HepG2 (cell line): ENCODE measurements around the gene NEURL3. TPM values are rescaled to one million over a fixed set of nuclear protein-coding genes. Genes with fewer than 3 reads are reported as not detected.

Experiments
- CREM ChIP-seq, 2 experiments: sonication (generic) in 1 of 2; formaldehyde crosslinking in 1 of 2; IDR thresholded peaks; 2 replicates each; pipeline versions ENCODE4 v1.4.0 to v1.6.1; 2016 to 2020; ENCODE audit warnings: antibody characterized with exemption in 1 of 2, mild to moderate bottlenecking in 1 of 2, missing genetic modification reagents in 1 of 2
- HMG20A ChIP-seq: IDR thresholded peaks from 2 replicates; pipeline ENCODE4 v1.6.1; 2016; ENCODE audit warnings: borderline replicate concordance
- NAIF1 ChIP-seq: sonication (generic); formaldehyde crosslinking; IDR thresholded peaks from 2 replicates; pipeline ENCODE4 v1.5.0; 2020; ENCODE audit warnings: mild to moderate bottlenecking, missing genetic modification reagents, borderline replicate concordance
- NCOA5 ChIP-seq: sonication (generic); formaldehyde crosslinking; IDR thresholded peaks from 2 replicates; pipeline ENCODE4 v1.4.0; 2020; ENCODE audit warnings: missing genetic modification reagents
- polyA plus RNA-seq, 8 experiments: library from polyadenylated mRNA; depleted of rRNA in 3 of 8; stranded (reverse) in 7 of 8; unstranded in 1 of 8; fragments of >200 nt; fragmentation: Illumina TruSeq in 4 of 8; extraction: Trizol in 4 of 8; gene quantifications; 2 replicates each; pipeline versions ENCODE4 v1.2.1 to v1.2.3, GENCODE V29; 2011 to 2016; ENCODE audit warnings: low read depth in 4 of 8, missing spikeins in 1 of 8, mixed read lengths in 1 of 8; ENCODE audit not compliant: insufficient read depth in 1 of 8
- total RNA-seq, 5 experiments: library from RNA; depleted of rRNA; stranded (reverse); fragments of >200 nt; fragmentation: Illumina TruSeq; extraction: Trizol; gene quantifications; 2 replicates each; pipeline ENCODE4 v1.2.3, GENCODE V29; 2016; ENCODE audit warnings: low read depth in 1 of 5
- TF ChIP-seq, protein P1 (sequence below): sonication (generic); formaldehyde crosslinking; IDR thresholded peaks from 2 replicates; pipeline ENCODE4 v1.5.1; 2020; ENCODE audit warnings: mild to moderate bottlenecking, missing genetic modification reagents, borderline replicate concordance
- TF ChIP-seq, protein P2 (sequence below): sonication (generic); formaldehyde crosslinking; IDR thresholded peaks from 2 replicates; pipeline ENCODE4 v1.4.0; 2020; ENCODE audit warnings: missing genetic modification reagents, borderline replicate concordance
- TF ChIP-seq, protein P3 (sequence below): sonication (generic); formaldehyde crosslinking; IDR thresholded peaks from 2 replicates; pipeline ENCODE4 v1.5.0; 2020; ENCODE audit warnings: missing genetic modification reagents
- TF ChIP-seq, protein P4 (sequence below): sonication (generic); formaldehyde crosslinking; IDR thresholded peaks from 2 replicates; pipeline ENCODE4 v1.4.0; 2020; ENCODE audit warnings: mild to moderate bottlenecking, missing genetic modification reagents, borderline replicate concordance
- TF ChIP-seq, protein P5 (sequence below): sonication (generic); formaldehyde crosslinking; IDR thresholded peaks from 2 replicates; pipeline ENCODE4 v1.4.0; 2020; ENCODE audit warnings: missing genetic modification reagents

Gene NEURL3
- total and polyA plus RNA-seq, 2 of the 13 experiments (the other 11 are each of a cell fraction or from before 2014, with no cell fraction given) = 0.16 to 1.2 TPM

DNA sequence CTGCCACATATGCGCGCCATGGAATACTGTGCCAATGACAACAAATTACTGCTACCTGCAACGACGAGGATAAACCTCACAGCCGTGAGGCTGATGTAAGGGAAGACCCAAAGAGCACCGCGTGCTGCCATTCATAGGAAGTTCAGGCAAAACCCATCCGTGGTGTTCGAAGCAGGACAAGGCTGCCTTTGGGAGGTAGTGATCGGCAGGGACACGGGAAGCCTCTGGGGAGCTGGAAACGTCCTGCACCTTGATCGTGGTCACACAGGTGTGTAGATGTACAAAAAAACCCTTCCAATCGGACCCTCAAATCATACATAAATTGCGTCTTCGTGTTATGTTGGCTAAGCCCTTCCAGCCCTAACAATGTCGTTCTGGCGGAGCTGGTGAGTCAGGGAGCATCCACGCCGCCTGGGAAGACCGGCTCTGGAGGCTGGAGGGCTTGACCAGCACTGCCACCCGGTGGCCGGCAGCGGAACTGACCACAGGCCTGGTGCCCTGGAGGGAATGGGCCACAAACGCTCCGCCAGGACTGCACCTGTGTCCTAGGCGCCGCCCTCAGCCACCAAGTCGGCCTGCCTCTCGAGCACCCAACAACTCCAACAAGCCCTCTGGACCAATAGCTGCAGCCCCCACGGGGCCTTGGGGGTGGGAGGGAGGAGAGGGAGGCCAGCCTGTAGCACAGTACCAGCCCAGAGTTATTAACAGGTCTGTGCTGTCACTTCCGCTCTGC, 4.1 kb upstream of the NEURL3 start (continued):
- TF ChIP-seq, protein P1, sequence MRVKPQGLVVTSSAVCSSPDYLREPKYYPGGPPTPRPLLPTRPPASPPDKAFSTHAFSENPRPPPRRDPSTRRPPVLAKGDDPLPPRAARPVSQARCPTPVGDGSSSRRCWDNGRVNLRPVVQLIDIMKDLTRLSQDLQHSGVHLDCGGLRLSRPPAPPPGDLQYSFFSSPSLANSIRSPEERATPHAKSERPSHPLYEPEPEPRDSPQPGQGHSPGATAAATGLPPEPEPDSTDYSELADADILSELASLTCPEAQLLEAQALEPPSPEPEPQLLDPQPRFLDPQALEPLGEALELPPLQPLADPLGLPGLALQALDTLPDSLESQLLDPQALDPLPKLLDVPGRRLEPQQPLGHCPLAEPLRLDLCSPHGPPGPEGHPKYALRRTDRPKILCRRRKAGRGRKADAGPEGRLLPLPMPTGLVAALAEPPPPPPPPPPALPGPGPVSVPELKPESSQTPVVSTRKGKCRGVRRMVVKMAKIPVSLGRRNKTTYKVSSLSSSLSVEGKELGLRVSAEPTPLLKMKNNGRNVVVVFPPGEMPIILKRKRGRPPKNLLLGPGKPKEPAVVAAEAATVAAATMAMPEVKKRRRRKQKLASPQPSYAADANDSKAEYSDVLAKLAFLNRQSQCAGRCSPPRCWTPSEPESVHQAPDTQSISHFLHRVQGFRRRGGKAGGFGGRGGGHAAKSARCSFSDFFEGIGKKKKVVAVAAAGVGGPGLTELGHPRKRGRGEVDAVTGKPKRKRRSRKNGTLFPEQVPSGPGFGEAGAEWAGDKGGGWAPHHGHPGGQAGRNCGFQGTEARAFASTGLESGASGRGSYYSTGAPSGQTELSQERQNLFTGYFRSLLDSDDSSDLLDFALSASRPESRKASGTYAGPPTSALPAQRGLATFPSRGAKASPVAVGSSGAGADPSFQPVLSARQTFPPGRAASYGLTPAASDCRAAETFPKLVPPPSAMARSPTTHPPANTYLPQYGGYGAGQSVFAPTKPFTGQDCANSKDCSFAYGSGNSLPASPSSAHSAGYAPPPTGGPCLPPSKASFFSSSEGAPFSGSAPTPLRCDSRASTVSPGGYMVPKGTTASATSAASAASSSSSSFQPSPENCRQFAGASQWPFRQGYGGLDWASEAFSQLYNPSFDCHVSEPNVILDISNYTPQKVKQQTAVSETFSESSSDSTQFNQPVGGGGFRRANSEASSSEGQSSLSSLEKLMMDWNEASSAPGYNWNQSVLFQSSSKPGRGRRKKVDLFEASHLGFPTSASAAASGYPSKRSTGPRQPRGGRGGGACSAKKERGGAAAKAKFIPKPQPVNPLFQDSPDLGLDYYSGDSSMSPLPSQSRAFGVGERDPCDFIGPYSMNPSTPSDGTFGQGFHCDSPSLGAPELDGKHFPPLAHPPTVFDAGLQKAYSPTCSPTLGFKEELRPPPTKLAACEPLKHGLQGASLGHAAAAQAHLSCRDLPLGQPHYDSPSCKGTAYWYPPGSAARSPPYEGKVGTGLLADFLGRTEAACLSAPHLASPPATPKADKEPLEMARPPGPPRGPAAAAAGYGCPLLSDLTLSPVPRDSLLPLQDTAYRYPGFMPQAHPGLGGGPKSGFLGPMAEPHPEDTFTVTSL = 0 out of 2 replicates have a peak, but pooled peaks have one; percentile 17
- TF ChIP-seq, protein P2, sequence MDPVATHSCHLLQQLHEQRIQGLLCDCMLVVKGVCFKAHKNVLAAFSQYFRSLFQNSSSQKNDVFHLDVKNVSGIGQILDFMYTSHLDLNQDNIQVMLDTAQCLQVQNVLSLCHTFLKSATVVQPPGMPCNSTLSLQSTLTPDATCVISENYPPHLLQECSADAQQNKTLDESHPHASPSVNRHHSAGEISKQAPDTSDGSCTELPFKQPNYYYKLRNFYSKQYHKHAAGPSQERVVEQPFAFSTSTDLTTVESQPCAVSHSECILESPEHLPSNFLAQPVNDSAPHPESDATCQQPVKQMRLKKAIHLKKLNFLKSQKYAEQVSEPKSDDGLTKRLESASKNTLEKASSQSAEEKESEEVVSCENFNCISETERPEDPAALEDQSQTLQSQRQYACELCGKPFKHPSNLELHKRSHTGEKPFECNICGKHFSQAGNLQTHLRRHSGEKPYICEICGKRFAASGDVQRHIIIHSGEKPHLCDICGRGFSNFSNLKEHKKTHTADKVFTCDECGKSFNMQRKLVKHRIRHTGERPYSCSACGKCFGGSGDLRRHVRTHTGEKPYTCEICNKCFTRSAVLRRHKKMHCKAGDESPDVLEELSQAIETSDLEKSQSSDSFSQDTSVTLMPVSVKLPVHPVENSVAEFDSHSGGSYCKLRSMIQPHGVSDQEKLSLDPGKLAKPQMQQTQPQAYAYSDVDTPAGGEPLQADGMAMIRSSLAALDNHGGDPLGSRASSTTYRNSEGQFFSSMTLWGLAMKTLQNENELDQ (CRISPR knock-in tag) = no peak
- TF ChIP-seq, protein P3, sequence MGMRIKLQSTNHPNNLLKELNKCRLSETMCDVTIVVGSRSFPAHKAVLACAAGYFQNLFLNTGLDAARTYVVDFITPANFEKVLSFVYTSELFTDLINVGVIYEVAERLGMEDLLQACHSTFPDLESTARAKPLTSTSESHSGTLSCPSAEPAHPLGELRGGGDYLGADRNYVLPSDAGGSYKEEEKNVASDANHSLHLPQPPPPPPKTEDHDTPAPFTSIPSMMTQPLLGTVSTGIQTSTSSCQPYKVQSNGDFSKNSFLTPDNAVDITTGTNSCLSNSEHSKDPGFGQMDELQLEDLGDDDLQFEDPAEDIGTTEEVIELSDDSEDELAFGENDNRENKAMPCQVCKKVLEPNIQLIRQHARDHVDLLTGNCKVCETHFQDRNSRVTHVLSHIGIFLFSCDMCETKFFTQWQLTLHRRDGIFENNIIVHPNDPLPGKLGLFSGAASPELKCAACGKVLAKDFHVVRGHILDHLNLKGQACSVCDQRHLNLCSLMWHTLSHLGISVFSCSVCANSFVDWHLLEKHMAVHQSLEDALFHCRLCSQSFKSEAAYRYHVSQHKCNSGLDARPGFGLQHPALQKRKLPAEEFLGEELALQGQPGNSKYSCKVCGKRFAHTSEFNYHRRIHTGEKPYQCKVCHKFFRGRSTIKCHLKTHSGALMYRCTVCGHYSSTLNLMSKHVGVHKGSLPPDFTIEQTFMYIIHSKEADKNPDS (CRISPR knock-in tag) = no peak
- no peak for TF ChIP-seq NCOA5
- no peak for TF ChIP-seq HMG20A (CRISPR knock-in tag)
- TF ChIP-seq, protein P4, sequence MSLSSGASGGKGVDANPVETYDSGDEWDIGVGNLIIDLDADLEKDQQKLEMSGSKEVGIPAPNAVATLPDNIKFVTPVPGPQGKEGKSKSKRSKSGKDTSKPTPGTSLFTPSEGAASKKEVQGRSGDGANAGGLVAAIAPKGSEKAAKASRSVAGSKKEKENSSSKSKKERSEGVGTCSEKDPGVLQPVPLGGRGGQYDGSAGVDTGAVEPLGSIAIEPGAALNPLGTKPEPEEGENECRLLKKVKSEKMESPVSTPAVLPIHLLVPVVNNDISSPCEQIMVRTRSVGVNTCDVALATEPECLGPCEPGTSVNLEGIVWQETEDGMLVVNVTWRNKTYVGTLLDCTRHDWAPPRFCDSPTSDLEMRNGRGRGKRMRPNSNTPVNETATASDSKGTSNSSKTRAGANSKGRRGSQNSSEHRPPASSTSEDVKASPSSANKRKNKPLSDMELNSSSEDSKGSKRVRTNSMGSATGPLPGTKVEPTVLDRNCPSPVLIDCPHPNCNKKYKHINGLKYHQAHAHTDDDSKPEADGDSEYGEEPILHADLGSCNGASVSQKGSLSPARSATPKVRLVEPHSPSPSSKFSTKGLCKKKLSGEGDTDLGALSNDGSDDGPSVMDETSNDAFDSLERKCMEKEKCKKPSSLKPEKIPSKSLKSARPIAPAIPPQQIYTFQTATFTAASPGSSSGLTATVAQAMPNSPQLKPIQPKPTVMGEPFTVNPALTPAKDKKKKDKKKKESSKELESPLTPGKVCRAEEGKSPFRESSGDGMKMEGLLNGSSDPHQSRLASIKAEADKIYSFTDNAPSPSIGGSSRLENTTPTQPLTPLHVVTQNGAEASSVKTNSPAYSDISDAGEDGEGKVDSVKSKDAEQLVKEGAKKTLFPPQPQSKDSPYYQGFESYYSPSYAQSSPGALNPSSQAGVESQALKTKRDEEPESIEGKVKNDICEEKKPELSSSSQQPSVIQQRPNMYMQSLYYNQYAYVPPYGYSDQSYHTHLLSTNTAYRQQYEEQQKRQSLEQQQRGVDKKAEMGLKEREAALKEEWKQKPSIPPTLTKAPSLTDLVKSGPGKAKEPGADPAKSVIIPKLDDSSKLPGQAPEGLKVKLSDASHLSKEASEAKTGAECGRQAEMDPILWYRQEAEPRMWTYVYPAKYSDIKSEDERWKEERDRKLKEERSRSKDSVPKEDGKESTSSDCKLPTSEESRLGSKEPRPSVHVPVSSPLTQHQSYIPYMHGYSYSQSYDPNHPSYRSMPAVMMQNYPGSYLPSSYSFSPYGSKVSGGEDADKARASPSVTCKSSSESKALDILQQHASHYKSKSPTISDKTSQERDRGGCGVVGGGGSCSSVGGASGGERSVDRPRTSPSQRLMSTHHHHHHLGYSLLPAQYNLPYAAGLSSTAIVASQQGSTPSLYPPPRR (CRISPR knock-in tag) = no peak; the same call in 1 of the 2 replicates
- TF ChIP-seq, protein P5, sequence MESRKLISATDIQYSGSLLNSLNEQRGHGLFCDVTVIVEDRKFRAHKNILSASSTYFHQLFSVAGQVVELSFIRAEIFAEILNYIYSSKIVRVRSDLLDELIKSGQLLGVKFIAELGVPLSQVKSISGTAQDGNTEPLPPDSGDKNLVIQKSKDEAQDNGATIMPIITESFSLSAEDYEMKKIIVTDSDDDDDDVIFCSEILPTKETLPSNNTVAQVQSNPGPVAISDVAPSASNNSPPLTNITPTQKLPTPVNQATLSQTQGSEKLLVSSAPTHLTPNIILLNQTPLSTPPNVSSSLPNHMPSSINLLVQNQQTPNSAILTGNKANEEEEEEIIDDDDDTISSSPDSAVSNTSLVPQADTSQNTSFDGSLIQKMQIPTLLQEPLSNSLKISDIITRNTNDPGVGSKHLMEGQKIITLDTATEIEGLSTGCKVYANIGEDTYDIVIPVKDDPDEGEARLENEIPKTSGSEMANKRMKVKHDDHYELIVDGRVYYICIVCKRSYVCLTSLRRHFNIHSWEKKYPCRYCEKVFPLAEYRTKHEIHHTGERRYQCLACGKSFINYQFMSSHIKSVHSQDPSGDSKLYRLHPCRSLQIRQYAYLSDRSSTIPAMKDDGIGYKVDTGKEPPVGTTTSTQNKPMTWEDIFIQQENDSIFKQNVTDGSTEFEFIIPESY (CRISPR knock-in tag) = peak; percentile 81
- TF ChIP-seq CREM (IDR thresholded peaks at IDR 0.05) = no peak
- TF ChIP-seq CREM (CRISPR knock-in tag; IDR thresholded peaks at IDR 0.05) = no peak
- no peak for TF ChIP-seq NAIF1 (CRISPR knock-in tag)
